ENCODE results near the gene TIMM50. TPM values are rescaled to one million over a fixed set of nuclear protein-coding genes. Genes with fewer than 3 reads are reported as not detected.
A peak's percentile ranks its signal among the peaks of the same experiment; 100 is the strongest.

TIMM50 gene
- polyA plus RNA-seq, 1 donor = 62.7 TPM

DNA sequence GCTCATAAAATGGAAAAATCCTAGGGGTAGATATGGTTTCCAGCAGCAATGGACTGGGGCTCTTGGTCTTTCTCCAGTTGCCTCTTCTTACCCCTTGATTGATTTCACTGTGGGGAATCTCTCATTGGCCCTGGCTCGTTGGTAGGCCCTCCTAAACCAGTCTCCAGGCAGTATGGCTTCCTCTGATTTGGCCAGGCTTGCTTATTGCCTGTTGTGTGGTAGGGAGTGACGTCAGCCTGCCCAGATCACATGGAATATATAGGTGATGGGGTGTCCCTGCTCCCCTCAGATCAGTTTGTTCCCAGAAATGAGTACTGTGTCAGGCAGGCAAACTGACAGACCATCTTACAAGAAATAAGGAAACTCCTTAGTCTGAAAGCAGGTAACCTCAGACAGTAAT lies 28.6 kb downstream of the TIMM50 start:
- no CpG with 5 or more reads among the region's 2 CpGs for WGBS (ENCODE audit: insufficient coverage, low lambda C conversion rate)
- peaks cover 3% of the 10 kb centered on the region for H3K9me3 ChIP-seq (ENCODE audit: control insufficient read depth, low read depth, low read length)
- H3K27ac ChIP-seq (ENCODE audit: low read length) = no peak overlapping the region
- DNase-seq = no peak
- H3K4me1 ChIP-seq (ENCODE audit: control insufficient read depth, insufficient read depth, low read length) = no peaks in the 10 kb centered on the region
- H3K4me3 ChIP-seq (ENCODE audit: low read length) = no peak overlapping the region
- no peaks in the 10 kb centered on the region for H3K36me3 ChIP-seq (ENCODE audit: control insufficient read depth, insufficient read depth, low read length)
- H3K27me3 ChIP-seq (ENCODE audit: control insufficient read depth, insufficient read depth, low read length) = peaks cover 73% of the 10 kb centered on the region

DNA sequence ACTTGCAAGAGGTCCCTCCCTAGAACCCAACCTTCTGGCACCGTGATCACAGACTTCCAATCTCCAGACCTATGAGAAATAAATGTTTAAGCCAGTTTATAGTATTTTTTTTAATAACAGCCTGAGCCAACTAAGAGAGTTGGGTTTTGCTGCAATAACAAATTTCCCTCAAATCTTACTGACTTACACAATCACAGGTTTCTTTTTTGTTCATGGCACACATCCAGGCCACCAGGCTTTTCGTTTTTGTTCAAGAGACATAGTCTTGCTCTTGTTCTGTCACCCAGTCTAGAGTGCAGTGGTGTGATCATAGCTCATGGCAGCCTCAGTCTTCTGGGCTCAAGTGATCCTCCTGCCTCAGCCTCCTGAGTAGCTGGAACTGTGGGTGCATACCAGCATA lies 32.4 kb downstream of the TIMM50 start:
- Histone ChIP-seq H3K27me3 (ENCODE audit: control insufficient read depth, insufficient read depth, low read length) (peaks cover 71% of the 10 kb centered on the region), H3K36me3 (ENCODE audit: control insufficient read depth, insufficient read depth, low read length) (no peaks in the 10 kb centered on the region), H3K9me3 (ENCODE audit: control insufficient read depth, low read depth, low read length) (peaks cover 6% of the 10 kb centered on the region), H3K27ac (ENCODE audit: low read length) (no peak overlapping the region), H3K4me1 (ENCODE audit: control insufficient read depth, insufficient read depth, low read length) (peaks cover 8% of the 10 kb centered on the region), H3K4me3 (ENCODE audit: low read length) (no peak overlapping the region)
- no CpG with 5 or more reads among the region's 2 CpGs for WGBS (ENCODE audit: insufficient coverage, low lambda C conversion rate)
- DNase-seq = no peak

DNA sequence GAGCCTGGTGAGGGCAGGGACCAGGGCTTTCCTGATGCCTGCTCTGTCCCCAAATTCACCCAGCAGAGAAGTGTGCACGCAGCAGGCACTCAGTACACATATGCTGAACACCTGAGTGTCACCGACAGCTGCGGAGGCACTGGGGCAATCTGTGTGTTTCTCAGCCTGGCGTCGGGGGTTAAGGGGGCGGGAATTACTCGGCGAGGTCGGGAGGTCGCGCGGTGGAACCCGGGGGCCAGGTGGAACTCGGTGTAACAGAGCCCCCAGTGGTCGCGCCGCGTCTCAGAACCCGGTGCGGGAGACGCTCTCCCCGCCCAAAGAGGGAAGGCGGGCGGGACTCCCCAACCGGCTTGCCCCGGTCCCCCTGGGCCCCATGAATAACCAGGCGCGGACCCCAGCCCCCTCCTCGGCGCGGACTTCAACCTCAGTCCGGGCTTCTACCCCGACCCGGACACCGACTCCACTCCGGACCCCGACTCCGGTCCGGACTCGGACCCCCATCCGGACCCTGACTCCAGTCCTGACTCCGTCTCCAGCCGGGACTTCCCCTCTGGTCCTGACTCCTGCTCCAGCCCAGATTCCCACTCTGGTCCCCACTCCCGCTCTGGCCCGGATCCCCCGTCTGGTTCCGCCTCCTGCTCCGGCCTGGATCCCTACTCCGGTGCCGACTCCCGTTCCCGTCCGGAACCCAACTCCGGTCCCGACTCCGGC lies 34.4 kb downstream of the TIMM50 start, which contains the start of gene SELENOV:
TSS of gene SELENOV (plus strand) at position 300 of the 711 bp plus-strand sequence. CDS start at position 374, 74 bp downstream.
- WGBS (ENCODE audit: insufficient coverage, low lambda C conversion rate) = 0% methylated on average over 2 of the region's 56 CpGs
- Histone ChIP-seq H3K36me3 (ENCODE audit: control insufficient read depth, insufficient read depth, low read length) (no peaks in the 10 kb centered on the region), H3K27me3 (ENCODE audit: control insufficient read depth, insufficient read depth, low read length) (peaks cover 61% of the 10 kb centered on the region), H3K9me3 (ENCODE audit: control insufficient read depth, low read depth, low read length) (peaks cover 6% of the 10 kb centered on the region), H3K4me1 (ENCODE audit: control insufficient read depth, insufficient read depth, low read length) (peaks cover 8% of the 10 kb centered on the region), H3K4me3 (ENCODE audit: low read length) (peak within 1 kb of the TSS; percentile 24), H3K27ac (ENCODE audit: low read length) (no peak within 1 kb of the TSS)
- peak in 1 of 2 donors; percentile 26 for DNase-seq

DNA sequence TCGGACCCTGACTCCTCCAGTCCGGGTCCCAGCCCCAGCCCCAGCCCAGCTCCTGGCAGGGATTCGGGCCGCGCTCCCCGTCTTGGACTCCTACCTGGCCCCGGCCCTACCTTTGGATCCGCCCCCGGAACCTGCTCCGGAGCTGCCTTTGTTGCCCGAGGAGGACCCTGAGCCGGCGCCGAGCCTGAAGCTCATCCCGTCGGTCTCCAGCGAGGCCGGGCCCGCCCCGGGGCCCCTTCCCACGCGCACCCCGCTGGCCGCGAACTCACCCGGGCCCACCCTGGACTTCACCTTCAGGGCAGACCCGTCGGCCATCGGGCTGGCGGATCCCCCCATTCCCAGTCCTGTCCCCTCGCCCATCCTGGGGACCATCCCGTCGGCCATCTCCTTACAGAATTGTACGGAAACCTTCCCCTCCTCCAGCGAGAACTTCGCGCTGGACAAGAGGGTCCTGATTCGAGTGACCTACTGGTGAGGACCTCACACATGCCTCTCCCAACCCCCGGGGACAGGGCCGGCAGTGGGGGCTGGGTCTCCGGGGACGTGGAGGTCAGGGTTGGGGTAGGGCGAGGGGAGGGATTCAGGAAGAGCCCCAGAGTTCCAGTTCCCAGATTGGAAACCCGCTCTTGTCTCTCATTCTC lies 35.0 kb downstream of the TIMM50 start:
- peak overlapping the region; percentile 24 for H3K4me3 ChIP-seq (ENCODE audit: low read length)
- DNase-seq = peak in 1 of 2 donors; percentile 16
- H3K4me1 ChIP-seq (ENCODE audit: control insufficient read depth, insufficient read depth, low read length) = peaks cover 8% of the 10 kb centered on the region
- peaks cover 61% of the 10 kb centered on the region for H3K27me3 ChIP-seq (ENCODE audit: control insufficient read depth, insufficient read depth, low read length)
- H3K27ac ChIP-seq (ENCODE audit: low read length) = no peak overlapping the region
- peaks cover 6% of the 10 kb centered on the region for H3K9me3 ChIP-seq (ENCODE audit: control insufficient read depth, low read depth, low read length)
- no CpG with 5 or more reads among the region's 44 CpGs for WGBS (ENCODE audit: insufficient coverage, low lambda C conversion rate)
- no peaks in the 10 kb centered on the region for H3K36me3 ChIP-seq (ENCODE audit: control insufficient read depth, insufficient read depth, low read length)

DNA sequence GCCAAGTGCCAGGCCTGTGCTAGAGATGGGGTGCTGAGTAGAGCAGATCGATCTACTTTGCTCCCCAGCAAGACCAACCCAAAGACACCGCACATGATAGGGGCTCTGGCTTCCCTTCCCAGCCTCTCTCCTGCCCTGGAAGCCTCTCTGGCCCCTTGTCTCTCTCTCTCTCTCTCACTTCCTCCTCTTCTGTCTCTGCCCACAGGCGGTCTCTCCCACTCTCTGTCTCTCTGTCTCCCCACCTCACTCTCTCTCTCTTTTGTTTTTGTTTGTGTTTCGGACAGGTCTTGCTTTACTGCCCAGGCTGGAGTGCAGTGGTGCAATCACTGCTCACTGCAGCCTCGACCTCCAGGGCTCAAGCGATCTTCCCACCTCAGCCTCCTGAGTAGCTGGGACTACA lies 35.6 kb downstream of the TIMM50 start:
- Histone ChIP-seq H3K27ac (ENCODE audit: low read length) (no peak overlapping the region), H3K36me3 (ENCODE audit: control insufficient read depth, insufficient read depth, low read length) (no peaks in the 10 kb centered on the region), H3K4me3 (ENCODE audit: low read length) (no peak overlapping the region), H3K27me3 (ENCODE audit: control insufficient read depth, insufficient read depth, low read length) (peaks cover 61% of the 10 kb centered on the region), H3K9me3 (ENCODE audit: control insufficient read depth, low read depth, low read length) (peaks cover 6% of the 10 kb centered on the region), H3K4me1 (ENCODE audit: control insufficient read depth, insufficient read depth, low read length) (peaks cover 8% of the 10 kb centered on the region)
- WGBS (ENCODE audit: insufficient coverage, low lambda C conversion rate) = 29% methylated on average over 1 of the region's 6 CpGs
- no peak for DNase-seq

DNA sequence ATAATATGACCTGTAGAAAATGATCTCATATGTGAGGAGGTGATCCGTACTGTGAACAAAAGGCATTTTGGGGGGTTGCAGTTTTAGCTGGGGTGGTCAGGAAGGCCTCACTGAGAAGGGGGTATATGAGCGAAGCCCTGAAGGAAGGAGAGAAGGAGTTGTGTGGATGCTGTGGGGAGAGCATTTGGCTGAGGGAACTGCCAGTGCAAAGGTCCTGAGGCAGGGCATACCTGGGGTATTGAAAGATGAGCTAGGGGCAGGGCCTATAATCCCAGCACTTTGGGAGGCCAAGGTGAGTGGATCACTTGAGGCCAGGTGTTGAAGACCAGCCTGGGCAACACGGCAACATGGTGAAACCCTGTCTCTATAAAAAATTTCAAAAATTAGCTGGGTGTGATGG lies 36.8 kb downstream of the TIMM50 start:
- Histone ChIP-seq H3K4me3 (ENCODE audit: low read length) (no peak overlapping the region), H3K27me3 (ENCODE audit: control insufficient read depth, insufficient read depth, low read length) (peaks cover 55% of the 10 kb centered on the region), H3K4me1 (ENCODE audit: control insufficient read depth, insufficient read depth, low read length) (peaks cover 8% of the 10 kb centered on the region), H3K9me3 (ENCODE audit: control insufficient read depth, low read depth, low read length) (peaks cover 6% of the 10 kb centered on the region), H3K36me3 (ENCODE audit: control insufficient read depth, insufficient read depth, low read length) (no peaks in the 10 kb centered on the region), H3K27ac (ENCODE audit: low read length) (no peak overlapping the region)
- WGBS (ENCODE audit: insufficient coverage, low lambda C conversion rate) = no CpG with 5 or more reads among the region's 3 CpGs
- no peak for DNase-seq

DNA sequence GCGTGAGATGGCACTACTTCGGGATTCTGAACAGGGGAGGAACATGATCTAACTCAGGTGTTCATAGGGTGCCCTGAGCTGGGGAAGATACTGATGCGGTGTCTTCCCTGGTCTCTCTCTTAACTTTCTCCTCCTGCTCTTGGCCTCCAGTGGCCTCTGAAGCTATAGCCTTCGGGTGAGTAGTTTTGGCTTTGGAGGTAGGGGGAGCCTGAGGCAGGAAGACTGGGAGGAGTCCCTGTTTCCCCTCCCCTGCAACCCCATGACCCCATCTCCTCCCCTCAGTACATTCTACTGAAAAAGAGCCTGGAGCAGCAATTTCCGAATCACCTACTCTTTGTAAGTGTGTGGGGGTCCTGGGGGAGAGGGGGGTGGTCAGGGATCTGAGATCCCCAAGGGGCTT lies 37.8 kb downstream of the TIMM50 start:
- Histone ChIP-seq H3K27ac (ENCODE audit: low read length) (no peak overlapping the region), H3K9me3 (ENCODE audit: control insufficient read depth, low read depth, low read length) (peaks cover 6% of the 10 kb centered on the region), H3K36me3 (ENCODE audit: control insufficient read depth, insufficient read depth, low read length) (no peaks in the 10 kb centered on the region), H3K27me3 (ENCODE audit: control insufficient read depth, insufficient read depth, low read length) (peaks cover 45% of the 10 kb centered on the region), H3K4me1 (ENCODE audit: control insufficient read depth, insufficient read depth, low read length) (peaks cover 8% of the 10 kb centered on the region), H3K4me3 (ENCODE audit: low read length) (no peak overlapping the region)
- DNase-seq = no peak
- WGBS (ENCODE audit: insufficient coverage, low lambda C conversion rate) = no CpG with 5 or more reads among the region's 5 CpGs

DNA sequence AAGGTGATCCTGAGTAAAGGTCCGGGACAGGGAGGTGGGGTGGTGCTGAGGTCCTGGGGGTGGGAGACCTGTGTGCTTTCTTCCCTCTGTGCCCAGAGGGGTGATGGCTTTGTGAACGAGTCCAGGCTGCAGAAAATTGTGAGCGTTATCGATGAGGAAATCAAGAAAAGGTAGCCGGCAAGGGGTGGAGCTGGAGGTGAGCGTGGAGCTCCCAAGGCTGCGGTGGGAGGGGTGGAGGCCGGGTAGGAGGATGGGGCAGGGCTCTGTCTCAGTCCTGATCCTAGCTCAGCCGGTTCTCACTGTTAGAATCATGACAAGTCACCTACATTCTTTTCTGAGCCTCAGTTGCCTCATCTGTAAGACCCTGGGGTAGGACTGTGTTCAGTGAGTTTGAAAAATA lies 38.3 kb downstream of the TIMM50 start:
- H3K36me3 ChIP-seq (ENCODE audit: control insufficient read depth, insufficient read depth, low read length) = no peaks in the 10 kb centered on the region
- H3K27me3 ChIP-seq (ENCODE audit: control insufficient read depth, insufficient read depth, low read length) = peaks cover 40% of the 10 kb centered on the region
- H3K27ac ChIP-seq (ENCODE audit: low read length) = no peak overlapping the region
- no peak for DNase-seq
- peaks cover 8% of the 10 kb centered on the region for H3K4me1 ChIP-seq (ENCODE audit: control insufficient read depth, insufficient read depth, low read length)
- WGBS (ENCODE audit: insufficient coverage, low lambda C conversion rate) = no CpG with 5 or more reads among the region's 9 CpGs
- no peak overlapping the region for H3K4me3 ChIP-seq (ENCODE audit: low read length)
- H3K9me3 ChIP-seq (ENCODE audit: control insufficient read depth, low read depth, low read length) = peaks cover 6% of the 10 kb centered on the region

DNA sequence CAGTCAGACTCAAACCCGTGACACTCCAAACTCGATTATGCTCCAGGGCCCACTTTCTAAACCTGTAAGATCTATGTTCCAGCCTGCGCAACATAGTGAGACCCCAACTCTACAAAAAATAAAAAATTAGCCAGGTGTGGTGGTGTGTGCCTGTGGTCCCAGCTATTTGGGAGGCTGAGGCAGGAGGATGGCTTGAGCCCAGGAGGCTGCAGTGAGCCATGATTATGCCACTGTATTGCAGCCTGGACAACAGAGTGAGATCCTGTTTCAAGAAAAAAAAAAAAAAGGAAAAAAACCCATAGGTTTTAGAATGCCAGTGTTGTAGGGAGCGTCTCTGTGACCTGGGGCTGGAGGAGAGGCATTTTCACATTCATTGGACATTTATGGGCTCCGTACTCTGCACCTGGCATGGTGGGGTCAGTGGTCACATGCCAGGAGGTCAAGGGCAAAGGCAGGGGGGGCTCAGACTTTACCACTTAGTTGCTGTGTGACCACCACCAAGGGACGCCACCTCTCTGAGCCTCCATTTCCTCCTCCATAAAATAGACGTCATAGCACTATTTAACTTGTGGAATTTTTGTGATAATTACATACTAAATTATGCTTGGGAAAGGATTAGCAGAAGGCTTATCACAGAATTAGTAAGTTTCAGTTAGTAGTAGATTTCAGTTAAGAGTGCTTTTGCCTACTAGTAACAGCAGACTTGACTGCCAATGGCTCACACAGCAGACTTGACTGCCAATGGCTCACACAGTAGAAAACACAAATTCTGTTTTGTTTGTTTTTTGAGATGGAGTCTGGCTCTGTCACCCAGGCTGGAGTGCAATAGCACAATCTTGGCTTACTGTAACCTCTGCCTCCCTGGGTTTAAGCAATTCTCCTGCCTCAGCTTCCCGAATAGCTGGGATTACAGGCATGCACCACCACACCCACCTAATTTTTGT lies 40.2 kb downstream of the TIMM50 start:
- Histone ChIP-seq H3K4me3 (ENCODE audit: low read length) (no peak overlapping the region), H3K27me3 (ENCODE audit: control insufficient read depth, insufficient read depth, low read length) (peaks cover 21% of the 10 kb centered on the region), H3K4me1 (ENCODE audit: control insufficient read depth, insufficient read depth, low read length) (peaks cover 3% of the 10 kb centered on the region), H3K27ac (ENCODE audit: low read length) (no peak overlapping the region), H3K9me3 (ENCODE audit: control insufficient read depth, low read depth, low read length) (no peaks in the 10 kb centered on the region), H3K36me3 (ENCODE audit: control insufficient read depth, insufficient read depth, low read length) (no peaks in the 10 kb centered on the region)
- no peak for DNase-seq
- WGBS (ENCODE audit: insufficient coverage, low lambda C conversion rate) = no CpG with 5 or more reads among the region's 8 CpGs

DNA sequence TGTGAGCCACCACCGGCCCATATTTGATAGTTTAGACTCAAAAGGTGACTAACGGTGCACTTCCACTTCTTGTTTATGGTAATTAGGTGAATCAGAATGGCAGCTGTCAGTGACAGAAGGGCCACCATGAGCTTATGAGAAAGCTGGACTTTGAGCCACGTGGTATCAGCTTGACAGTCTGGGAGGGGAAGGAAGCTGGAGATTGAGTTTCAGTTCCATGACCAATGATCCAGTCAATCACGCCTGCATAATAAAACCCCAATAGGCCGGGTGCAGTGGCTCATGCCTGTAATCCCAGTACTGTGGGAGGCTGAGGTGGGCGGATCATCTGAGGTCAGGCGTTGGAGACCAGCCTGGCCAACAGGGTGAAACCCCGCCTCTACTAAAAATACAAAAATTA lies 43.9 kb downstream of the TIMM50 start:
- DNase-seq = peak; percentile 54 to 89
- no CpG with 5 or more reads among the region's 8 CpGs for WGBS (ENCODE audit: insufficient coverage, low lambda C conversion rate)
- H3K4me3 ChIP-seq (ENCODE audit: low read length) = no peak overlapping the region
- peaks cover 3% of the 10 kb centered on the region for H3K4me1 ChIP-seq (ENCODE audit: control insufficient read depth, insufficient read depth, low read length)
- H3K27ac ChIP-seq (ENCODE audit: low read length) = no peak overlapping the region
- H3K36me3 ChIP-seq (ENCODE audit: control insufficient read depth, insufficient read depth, low read length) = no peaks in the 10 kb centered on the region
- H3K9me3 ChIP-seq (ENCODE audit: control insufficient read depth, low read depth, low read length) = no peaks in the 10 kb centered on the region
- H3K27me3 ChIP-seq (ENCODE audit: control insufficient read depth, insufficient read depth, low read length) = no peaks in the 10 kb centered on the region

All from large intestine (tissue), 3 donors.